ENCODE measurements around the gene CCDC102A. TPM values are rescaled to one million over a fixed set of nuclear protein-coding genes. Genes with fewer than 3 reads are reported as not detected.

Gene CCDC102A
- total RNA-seq, 1 experiment from 2014 or later, result 11.1 TPM

GRCh38 chr16:57493767-57494166 is 42.6 kb downstream of the CCDC102A start:
- Histone ChIP-seq H3K4me1 (no peaks in the 10 kb centered on the region), H3K36me3 (no peaks in the 10 kb centered on the region), H3K27ac (no peak overlapping the region), H3K4me3 (no peak overlapping the region), H3K27me3 (peaks cover 18% of the 10 kb centered on the region; the same call in 1 of the 2 replicates), H3K9me3 (replicated peaks) (no peaks in the 10 kb centered on the region)
- DNase-seq, result no peak

GRCh38 chr16:57489229-57489628 is 47.1 kb downstream of the CCDC102A start:
- H3K9me3 ChIP-seq (replicated peaks), result no peaks in the 10 kb centered on the region
- H3K4me1 ChIP-seq, result no peaks in the 10 kb centered on the region; the same call in 1 of the 2 replicates
- H3K27me3 ChIP-seq, result peaks cover 21% of the 10 kb centered on the region
- H3K27ac ChIP-seq, result no peak overlapping the region
- no peak for DNase-seq
- no peak overlapping the region for H3K4me3 ChIP-seq
- H3K36me3 ChIP-seq, result no peaks in the 10 kb centered on the region

- H3K4me1 ChIP-seq, result no peaks in the 10 kb centered on the region; the same call in 1 of the 2 replicates
- H3K27me3 ChIP-seq, result peaks cover 19% of the 10 kb centered on the region
- no peaks in the 10 kb centered on the region for H3K9me3 ChIP-seq (replicated peaks)
- no peak for DNase-seq
- no peaks in the 10 kb centered on the region for H3K36me3 ChIP-seq
- H3K4me3 ChIP-seq, result peak overlapping the region; percentile 81
- no peak overlapping the region for H3K27ac ChIP-seq
Measured at GRCh38 chr16:57486858-57487834, 49.2 kb downstream of the CCDC102A start.

GRCh38 chr16:57485916-57486857 is 50.2 kb downstream of the CCDC102A start, which contains the start of gene DOK4:
Gene DOK4, minus strand, starts transcription at chr16:57486493. Its CDS starts 6,986 bp downstream, at chr16:57479507.
- H3K4me1 ChIP-seq, result no peaks in the 10 kb centered on the region; the same call in 1 of the 2 replicates
- H3K27me3 ChIP-seq, result peaks cover 11% of the 10 kb centered on the region
- no peaks in the 10 kb centered on the region for H3K36me3 ChIP-seq
- no peak within 1 kb of the TSS for H3K27ac ChIP-seq
- no peaks in the 10 kb centered on the region for H3K9me3 ChIP-seq (replicated peaks)
- H3K4me3 ChIP-seq, result peak within 1 kb of the TSS; percentile 81
- DNase-seq, result peak; percentile 84 to 86

- Histone ChIP-seq H3K4me3 (peak overlapping the region; percentile 81), H3K4me1 (no peaks in the 10 kb centered on the region; the same call in 1 of the 2 replicates), H3K36me3 (no peaks in the 10 kb centered on the region), H3K27me3 (peaks cover 11% of the 10 kb centered on the region), H3K9me3 (replicated peaks) (no peaks in the 10 kb centered on the region), H3K27ac (no peak overlapping the region)
- DNase-seq, result no peak
Measured at GRCh38 chr16:57485091-57485915, 51.1 kb downstream of the CCDC102A start.

- no peak for DNase-seq
- Histone ChIP-seq H3K36me3 (no peaks in the 10 kb centered on the region), H3K27me3 (peaks cover 11% of the 10 kb centered on the region), H3K4me3 (no peak overlapping the region), H3K4me1 (no peaks in the 10 kb centered on the region; the same call in 1 of the 2 replicates), H3K27ac (no peak overlapping the region), H3K9me3 (replicated peaks) (no peaks in the 10 kb centered on the region)
Measured at GRCh38 chr16:57484515-57485005, 51.8 kb downstream of the CCDC102A start.

GRCh38 chr16:57483725-57484514 is 52.5 kb downstream of the CCDC102A start:
- H3K4me1 ChIP-seq, result no peaks in the 10 kb centered on the region; the same call in none of the 2 replicates
- no peak overlapping the region for H3K4me3 ChIP-seq
- no peaks in the 10 kb centered on the region for H3K36me3 ChIP-seq
- H3K9me3 ChIP-seq (replicated peaks), result no peaks in the 10 kb centered on the region
- H3K27ac ChIP-seq, result no peak overlapping the region
- peaks cover 11% of the 10 kb centered on the region for H3K27me3 ChIP-seq
- no peak for DNase-seq

- H3K36me3 ChIP-seq, result no peaks in the 10 kb centered on the region
- H3K27me3 ChIP-seq, result peaks cover 11% of the 10 kb centered on the region
- no peak for DNase-seq
- no peak overlapping the region for H3K27ac ChIP-seq
- H3K9me3 ChIP-seq (replicated peaks), result no peaks in the 10 kb centered on the region
- H3K4me3 ChIP-seq, result no peak overlapping the region
- no peaks in the 10 kb centered on the region; the same call in none of the 2 replicates for H3K4me1 ChIP-seq
Measured at GRCh38 chr16:57482845-57483545, 53.4 kb downstream of the CCDC102A start.

- DNase-seq, result no peak
- Histone ChIP-seq H3K9me3 (replicated peaks) (no peaks in the 10 kb centered on the region), H3K4me3 (no peak overlapping the region), H3K4me1 (no peaks in the 10 kb centered on the region; the same call in 1 of the 2 replicates), H3K27me3 (0 out of 2 replicates have a peak, but pooled peaks cover 5% of the 10 kb centered on the region), H3K36me3 (no peaks in the 10 kb centered on the region), H3K27ac (no peak overlapping the region)
Measured at GRCh38 chr16:57481421-57481820, 55.0 kb downstream of the CCDC102A start.

GRCh38 chr16:57480754-57481230 is 55.6 kb downstream of the CCDC102A start:
- Histone ChIP-seq H3K4me1 (no peaks in the 10 kb centered on the region; the same call in 1 of the 2 replicates), H3K9me3 (replicated peaks) (no peaks in the 10 kb centered on the region), H3K4me3 (peak overlapping the region; percentile 52; the same call in 1 of the 2 replicates), H3K36me3 (no peaks in the 10 kb centered on the region), H3K27ac (no peak overlapping the region), H3K27me3 (0 out of 2 replicates have a peak, but pooled peaks cover 5% of the 10 kb centered on the region)
- no peak for DNase-seq

GRCh38 chr16:57479976-57480753 is 56.2 kb downstream of the CCDC102A start:
- Histone ChIP-seq H3K4me1 (no peaks in the 10 kb centered on the region; the same call in 1 of the 2 replicates), H3K9me3 (replicated peaks) (no peaks in the 10 kb centered on the region), H3K27ac (no peak overlapping the region), H3K36me3 (no peaks in the 10 kb centered on the region), H3K27me3 (0 out of 2 replicates have a peak, but pooled peaks cover 4% of the 10 kb centered on the region), H3K4me3 (peak overlapping the region; percentile 52)
- peak; percentile 64 to 66 for DNase-seq
